Muscle of arm (tissue), 12 donors: ENCODE data around the gene PAQR9. TPM values are rescaled to one million over a fixed set of nuclear protein-coding genes. Genes with fewer than 3 reads are reported as not detected.
A peak's percentile ranks its signal among the peaks of the same experiment; 100 is the strongest.

Experiments
- DNase-seq: peaks from one replicate; pipeline ENCODE4 v3.0.0-alpha.2; 2013
- polyA plus RNA-seq, 12 donors: library from polyadenylated mRNA; unstranded; fragments of 120-200 nt; gene quantifications; one replicate each; pipeline ENCODE4 v1.2.1, GENCODE V29; 2013; ENCODE audit not compliant: insufficient read length in 12 of 12

The PAQR9 gene
- polyA plus RNA-seq, 12 donors: 0.27 TPM; not detected in 11

- DNase-seq: no peak
Observed at GRCh38 chr3:142982038-142982773, 18.7 kb upstream of the PAQR9 start.

- no peak for DNase-seq
Observed at GRCh38 chr3:142981108-142981507, 17.6 kb upstream of the PAQR9 start.

- DNase-seq: no peak
Observed at GRCh38 chr3:142977399-142977728, 13.9 kb upstream of the PAQR9 start.

- DNase-seq: peak; percentile 37
Observed at GRCh38 chr3:142976621-142977398, 13.3 kb upstream of the PAQR9 start.

GRCh38 chr3:142975316-142975995, 12.0 kb upstream of the PAQR9 start:
- DNase-seq: no peak

- no peak for DNase-seq
Observed at GRCh38 chr3:142973217-142974009, 9.9 kb upstream of the PAQR9 start.

- DNase-seq: no peak
Observed at GRCh38 chr3:142972092-142972753, 8.7 kb upstream of the PAQR9 start.

GRCh38 chr3:142971431-142971830, 8.0 kb upstream of the PAQR9 start:
- DNase-seq: no peak

- no peak for DNase-seq
Observed at GRCh38 chr3:142968319-142969025, 5.0 kb upstream of the PAQR9 start.

GRCh38 chr3:142966808-142967207, 3.3 kb upstream of the PAQR9 start:
- no peak for DNase-seq

GRCh38 chr3:142965581-142965980, 2.1 kb upstream of the PAQR9 start:
- no peak for DNase-seq

GRCh38 chr3:142963234-142963515, 299 bp downstream of the PAQR9 start:
- no peak for DNase-seq

- DNase-seq: no peak
Observed at GRCh38 chr3:142962520-142963233, 797 bp downstream of the PAQR9 start.

- DNase-seq: no peak
Observed at GRCh38 chr3:142962175-142962519, 1.3 kb downstream of the PAQR9 start.

- DNase-seq: no peak
Observed at GRCh38 chr3:142961539-142961938, 1.9 kb downstream of the PAQR9 start.

GRCh38 chr3:142960322-142960850, 3.1 kb downstream of the PAQR9 start:
- DNase-seq: no peak

GRCh38 chr3:142958707-142959106, 4.8 kb downstream of the PAQR9 start:
- no peak for DNase-seq

- DNase-seq: no peak
Observed at GRCh38 chr3:142953443-142953842, 10.0 kb downstream of the PAQR9 start.

GRCh38 chr3:142952272-142953193, 10.9 kb downstream of the PAQR9 start:
- DNase-seq: no peak
